CD4-positive, alpha-beta T cell treated with Interleukin-4 for 4 hours (primary cell): ENCODE data around the gene CFDP1.

Experiments used
- DNase-seq: peaks from one replicate; pipeline ENCODE4 v3.0.0-alpha.2; 2020

The CFDP1 gene

GRCh38 chr16:75262104-75262799 is 171.1 kb downstream of the CFDP1 start:
- no peak for DNase-seq

GRCh38 chr16:75261590-75262078 is 171.7 kb downstream of the CFDP1 start:
- no peak for DNase-seq

- no peak for DNase-seq
These were observed 172.3 kb downstream of the CFDP1 start for GRCh38 chr16:75260851-75261589.

DNA sequence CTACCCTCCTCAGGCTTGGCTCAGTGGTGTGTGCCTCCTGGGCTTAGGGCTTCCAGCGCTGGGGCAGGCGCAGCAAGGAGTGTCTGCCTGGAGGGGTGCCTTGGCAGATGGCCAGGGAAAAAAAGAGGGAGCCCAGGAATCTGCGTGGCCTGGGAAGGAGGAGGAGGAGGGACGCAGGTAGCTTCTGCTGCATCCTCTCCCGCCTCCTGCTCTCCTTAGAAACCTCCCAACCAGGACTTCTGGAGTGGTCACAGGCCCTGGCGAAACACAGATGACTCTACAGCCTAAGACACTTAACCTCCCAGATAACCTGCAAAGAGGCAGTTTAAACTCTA is 174.5 kb downstream of the CFDP1 start:
- DNase-seq: no peak

DNA sequence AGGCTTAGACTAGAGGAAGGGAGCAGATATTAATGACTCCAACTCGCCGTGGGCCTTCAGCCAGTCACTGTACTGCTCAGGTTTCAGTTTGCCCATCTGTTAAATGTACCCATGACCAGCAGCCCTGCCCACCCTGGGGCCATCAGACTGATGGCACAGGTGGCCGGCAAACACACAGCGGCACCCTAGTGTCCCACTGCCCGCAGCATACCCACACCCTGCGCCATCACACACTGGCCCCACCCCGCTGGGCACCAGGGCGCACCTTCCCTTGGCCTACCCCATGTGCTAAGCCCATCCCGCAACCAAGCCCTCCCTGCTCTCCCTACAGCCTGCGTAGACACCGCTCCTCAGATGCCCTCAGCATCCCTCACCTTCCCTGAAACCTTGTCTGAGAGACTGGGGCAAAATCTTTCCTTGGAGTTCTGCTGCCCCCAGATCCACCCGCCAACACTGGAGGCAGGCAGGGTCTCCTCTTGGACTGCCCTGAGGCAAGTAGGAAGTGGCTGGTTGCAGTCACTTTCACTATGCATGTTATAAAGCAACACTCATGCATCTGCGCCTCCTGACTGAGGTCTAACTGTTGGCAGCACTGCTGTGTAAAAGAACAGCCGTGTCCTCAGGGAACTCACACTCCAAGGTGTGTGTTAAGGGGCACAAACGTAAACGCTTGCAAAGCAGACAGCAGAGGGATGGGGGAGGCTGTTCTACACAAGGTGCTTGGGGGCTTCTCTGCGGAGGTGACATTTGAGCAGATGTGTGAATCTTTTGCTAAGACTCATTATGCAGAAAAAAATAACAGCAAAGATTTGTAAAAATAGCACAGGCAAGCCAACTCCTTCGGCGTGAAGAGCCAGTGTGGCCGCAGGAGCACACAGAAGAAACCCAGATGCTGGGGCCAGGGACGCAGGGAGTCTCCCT is 175.2 kb downstream of the CFDP1 start:
- no peak for DNase-seq

- DNase-seq: no peak
These were observed 176.5 kb downstream of the CFDP1 start for GRCh38 chr16:75256696-75257343.

DNA sequence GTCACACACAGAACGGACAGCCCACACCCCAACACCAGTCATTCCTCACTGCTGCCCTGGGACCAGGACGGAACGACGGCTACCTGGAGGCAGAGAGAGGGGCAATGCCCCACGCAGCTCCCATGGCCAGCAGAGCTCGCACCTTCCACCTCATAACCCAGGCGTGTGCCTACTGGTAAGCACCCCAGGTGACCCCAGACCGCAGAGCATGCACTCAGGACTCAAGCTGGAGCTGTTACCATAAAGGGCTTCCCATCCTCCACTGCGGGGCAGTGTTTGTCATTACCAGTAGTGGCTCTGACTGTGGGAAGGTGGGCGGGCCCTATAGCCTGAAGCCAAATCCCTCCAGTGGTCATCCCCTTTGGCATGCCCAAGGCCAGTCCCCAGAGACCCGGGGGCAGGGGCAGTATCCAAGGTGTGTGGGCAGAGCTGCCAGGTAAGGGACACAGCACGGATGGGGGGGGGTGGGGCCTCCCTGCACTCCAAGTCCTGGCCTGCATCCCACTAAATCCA is 177.2 kb downstream of the CFDP1 start:
- no peak for DNase-seq

GRCh38 chr16:75254359-75254837 is 178.9 kb downstream of the CFDP1 start:
- DNase-seq: no peak

GRCh38 chr16:75252946-75253911 is 180.1 kb downstream of the CFDP1 start:
- no peak for DNase-seq

DNA sequence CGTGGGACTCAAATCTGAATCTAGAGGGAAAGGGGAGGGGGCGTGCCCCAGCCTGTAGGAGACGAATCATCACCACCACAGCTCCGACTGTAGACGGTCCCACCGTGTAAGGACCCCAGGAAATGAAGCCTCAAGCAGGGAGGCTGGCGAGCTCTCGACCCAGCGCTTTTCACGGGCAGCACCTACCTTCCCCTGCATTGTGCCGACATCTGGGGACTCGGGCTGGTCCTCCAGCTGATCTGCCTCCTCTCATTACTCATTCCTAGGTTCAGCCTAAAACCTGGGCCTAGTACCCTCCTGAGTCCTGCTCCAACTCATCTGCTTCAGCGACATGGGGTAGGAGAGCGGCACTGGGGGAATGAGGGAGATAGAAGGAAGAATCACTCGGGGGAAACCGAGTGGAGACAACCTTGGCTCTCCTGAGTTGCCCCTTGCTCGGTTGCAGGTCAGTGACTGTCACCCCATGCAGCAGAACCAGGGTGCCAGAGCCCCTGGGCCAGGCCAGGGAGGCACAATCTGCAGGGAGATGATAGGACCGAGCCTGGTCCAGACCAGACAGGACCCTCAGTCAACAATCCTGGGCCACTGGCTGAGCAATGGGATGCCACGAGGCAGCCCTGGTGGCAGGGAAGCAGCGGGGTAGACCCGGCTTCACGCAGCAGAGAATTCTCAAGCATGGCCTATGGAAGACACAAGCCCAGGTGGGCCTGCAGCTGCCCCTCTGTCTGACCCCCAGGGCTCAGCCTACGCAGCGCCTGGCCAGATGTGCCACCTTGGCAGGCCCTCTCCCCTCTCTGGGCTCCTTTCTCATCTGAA is 181.0 kb downstream of the CFDP1 start:
- no peak for DNase-seq

DNA sequence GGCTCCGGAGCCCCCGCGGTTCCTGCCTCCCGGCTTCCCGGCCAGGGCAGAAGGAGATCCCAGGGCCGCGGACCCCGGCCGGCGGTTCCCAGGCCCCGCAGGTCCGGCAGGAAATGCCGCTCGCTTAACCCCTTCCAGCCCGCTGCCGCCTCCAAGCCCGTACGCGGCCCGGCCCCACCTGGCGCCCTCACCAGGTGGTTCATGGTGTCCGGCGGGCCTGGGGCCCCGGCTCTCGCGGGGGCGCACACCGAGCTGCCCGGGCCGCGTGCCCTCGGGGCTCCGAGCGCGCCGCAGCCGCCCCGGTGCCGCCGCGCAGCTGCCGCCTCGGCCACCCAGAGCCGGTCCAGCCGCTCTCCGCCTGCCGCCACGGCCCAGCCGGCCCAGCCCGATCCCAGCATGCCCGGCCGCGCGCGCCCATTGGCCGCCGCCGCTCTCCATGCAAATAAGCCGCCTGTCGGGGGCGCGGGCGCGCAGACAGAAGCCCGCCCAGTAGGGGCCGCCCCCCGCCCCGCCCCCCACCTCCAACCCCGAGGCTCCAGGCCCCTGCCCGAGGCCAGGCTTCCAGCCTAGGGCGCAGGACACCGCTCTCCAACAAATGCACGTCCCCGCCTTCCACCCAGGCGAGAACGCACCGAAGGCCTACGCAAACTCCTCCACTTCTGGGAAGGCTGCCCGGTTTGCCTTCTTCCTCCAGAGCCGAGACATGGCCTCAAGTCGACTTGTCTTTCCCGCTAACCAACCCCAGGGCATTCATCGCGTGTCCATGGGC is 181.8 kb downstream of the CFDP1 start, which contains the start of gene BCAR1:
Gene BCAR1 (minus strand): TSS at position 345 of the 769 bp plus-strand sequence. CDS start 142 bp downstream, at position 203.
- DNase-seq: no peak

- DNase-seq: no peak
These were observed 182.5 kb downstream of the CFDP1 start for GRCh38 chr16:75250809-75251279.

DNA sequence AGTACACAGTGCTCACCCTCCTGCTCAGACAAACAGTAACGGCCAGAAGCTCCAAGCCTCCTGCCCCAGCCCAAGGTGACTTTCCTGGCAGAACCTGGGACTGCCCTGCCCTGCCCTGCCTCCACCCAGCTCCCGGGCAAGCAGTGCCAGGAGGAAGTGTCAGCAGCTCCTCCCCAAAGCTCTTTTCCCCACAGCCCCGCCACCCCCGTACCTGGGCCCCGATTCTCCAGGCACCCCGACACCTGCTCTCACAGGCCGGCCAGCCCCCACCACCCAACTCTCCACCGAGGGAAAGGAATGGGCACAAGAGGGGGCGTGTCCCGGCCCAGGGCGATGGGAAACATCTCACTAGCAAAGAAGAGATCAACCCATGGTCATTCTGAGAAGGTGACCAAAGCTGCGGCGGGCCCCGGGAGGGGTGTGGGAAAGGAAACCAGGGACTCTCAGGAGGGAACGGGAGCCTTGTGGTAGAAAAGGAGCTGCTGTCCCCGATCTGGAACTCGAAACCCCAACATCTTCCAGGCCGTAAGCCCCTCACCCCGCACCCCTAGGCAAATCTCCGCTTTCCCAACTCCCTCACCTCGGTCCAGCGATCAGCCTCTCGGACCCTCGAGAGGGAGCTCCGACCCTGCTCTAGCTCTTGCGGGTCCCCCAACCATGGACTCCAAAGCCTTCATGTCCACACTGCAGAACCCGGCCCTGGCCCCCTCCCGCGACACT is 183.1 kb downstream of the CFDP1 start:
- no peak for DNase-seq

DNA sequence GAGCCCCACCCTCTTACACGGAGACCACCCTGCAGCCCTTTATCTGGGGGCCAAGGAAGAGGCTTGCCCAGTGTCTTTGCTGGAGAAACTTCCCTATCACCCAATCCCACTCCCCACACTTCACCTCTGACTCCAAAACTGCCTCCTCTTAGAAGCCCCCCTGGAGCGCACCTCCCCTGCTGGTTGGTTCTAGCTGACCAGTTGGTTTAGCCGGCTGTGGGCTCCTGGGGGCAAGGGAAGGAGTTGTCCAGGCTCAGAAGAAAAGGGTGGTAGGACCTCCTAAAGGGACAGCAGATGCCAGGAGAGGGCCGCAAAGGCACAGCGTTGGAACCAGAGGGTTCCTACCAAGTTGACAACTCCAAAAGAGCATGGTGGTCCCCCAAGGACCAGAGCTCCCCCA is 183.9 kb downstream of the CFDP1 start:
- no peak for DNase-seq

DNA sequence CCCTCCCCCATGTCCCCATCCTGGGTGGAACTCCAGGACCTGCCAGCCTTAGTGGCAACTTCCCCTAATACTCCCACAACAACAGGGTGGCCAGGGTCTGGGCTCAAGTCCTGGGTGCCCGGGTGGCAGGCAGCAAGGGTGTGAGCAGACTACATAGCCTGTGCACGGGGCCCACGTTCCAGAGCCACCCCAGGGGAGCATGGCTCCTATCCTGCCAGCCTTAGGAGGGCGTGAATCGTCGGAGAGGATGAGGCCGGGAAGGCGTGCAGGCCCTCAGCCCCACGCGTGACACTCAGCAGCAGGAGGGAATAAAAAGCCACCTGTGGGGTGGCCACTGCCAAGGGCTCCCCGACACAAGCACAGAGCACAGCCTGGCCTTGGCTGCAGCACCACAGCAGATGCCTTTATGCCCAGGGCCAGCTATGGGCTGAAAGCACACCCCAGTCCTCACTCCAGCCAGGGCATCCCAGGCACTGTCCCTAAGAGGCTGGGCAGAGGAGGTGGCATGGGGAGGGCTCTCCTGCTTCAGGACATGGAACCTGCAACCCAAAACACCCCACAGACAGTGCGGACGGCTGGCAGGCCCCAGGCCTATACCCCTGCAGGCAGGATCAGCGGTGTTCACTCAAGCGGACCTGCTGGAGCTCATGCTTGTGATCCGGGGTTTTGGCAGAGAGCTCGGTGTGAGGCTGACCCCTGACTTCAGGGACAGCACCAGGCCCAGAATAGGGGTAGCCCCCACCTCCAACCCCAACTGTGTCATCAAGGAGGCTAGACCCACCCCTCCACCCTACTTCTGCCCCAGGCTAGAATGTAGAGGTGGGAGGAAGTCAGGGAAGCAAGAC is 184.5 kb downstream of the CFDP1 start:
- DNase-seq: no peak

- no peak for DNase-seq
These were observed 185.2 kb downstream of the CFDP1 start for GRCh38 chr16:75248142-75248535.

DNA sequence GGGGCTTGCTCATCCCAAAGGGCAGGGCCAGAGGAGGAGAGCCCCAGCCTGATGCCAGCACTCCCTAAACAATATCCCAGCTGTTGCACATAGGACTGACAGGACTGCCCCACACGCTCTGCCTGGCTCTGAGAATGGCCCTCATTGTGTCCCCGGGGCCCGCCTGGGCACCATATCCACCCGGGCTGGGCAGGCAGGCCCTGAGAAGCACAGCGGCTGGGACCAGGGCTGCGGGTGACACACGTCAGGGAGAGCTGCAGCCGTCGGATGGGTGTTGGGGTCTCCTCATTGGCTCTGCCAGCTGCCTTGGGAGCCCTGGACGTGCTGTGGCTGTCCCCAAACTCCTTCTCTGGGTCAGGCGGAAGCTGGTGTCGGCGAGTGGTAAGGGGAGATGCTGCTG is 186.1 kb downstream of the CFDP1 start:
- DNase-seq: no peak
